Peyer's patch (tissue), 4 donors: ENCODE results near the gene GALK2. TPM values are rescaled to one million over a fixed set of nuclear protein-coding genes. Genes with fewer than 3 reads are reported as not detected.

ENCODE experiments used
- DNase-seq, 3 donors: peaks; one replicate each; pipeline ENCODE4 v3.0.0-alpha.2; 2017 to 2019
- H3K27ac ChIP-seq, 4 donors: fragments of 200-600 bp; sonication (generic); one replicate each; pipeline ENCODE4 v1.5.1; 2016 to 2019
- H3K27me3 ChIP-seq, 2 donors: fragments of 200-600 bp; sonication (generic); one replicate each; pipeline ENCODE4 v1.5.1; 2019
- H3K36me3 ChIP-seq, 3 donors: fragments of 200-600 bp; sonication (generic); one replicate each; pipeline ENCODE4 v1.5.1; 2016 to 2019
- H3K4me1 ChIP-seq, 4 donors: fragments of 200-600 bp; sonication (generic); one replicate each; pipeline ENCODE4 v1.5.1; 2016 to 2019
- H3K4me3 ChIP-seq, 4 donors: fragments of 200-600 bp; sonication (generic); 1 replicate in 3 of 4; 2 replicates in 1 of 4; pipeline ENCODE4 v1.5.1; 2016 to 2019; ENCODE audit warnings: mild to moderate bottlenecking in 1 of 4
- H3K9me3 ChIP-seq, 4 donors: fragments of 200-600 bp; sonication (generic); one replicate each; pipeline ENCODE4 v1.5.1; 2016 to 2019; ENCODE audit warnings: mild to moderate bottlenecking in 1 of 4
- CTCF ChIP-seq, 6 experiments: fragments of 450-650 bp in 4 of 6; fragments of 200-600 bp in 2 of 6; sonication (generic) in 1 of 6; IDR thresholded peaks; one replicate each; pipeline ENCODE4 v1.5.1; 2017 to 2019; ENCODE audit warnings: antibody characterized with exemption in 6 of 6, mild to moderate bottlenecking in 3 of 6, moderate library complexity in 1 of 6
- POLR2A ChIP-seq, 2 donors: fragments of 450-650 bp; IDR thresholded peaks; one replicate each; pipeline ENCODE4 v1.5.1; 2017; ENCODE audit warnings: antibody characterized with exemption in 2 of 2, mild to moderate bottlenecking in 2 of 2, moderate library complexity in 2 of 2
- total RNA-seq, 4 donors: library from RNA; depleted of rRNA; stranded (reverse); fragments of >200 nt; gene quantifications; one replicate each; pipeline ENCODE4 v1.1.0, GENCODE V29; 2016

Gene GALK2
- total RNA-seq, 4 donors from 2014 or later: 33.4 to 61.9 (median 44.3) TPM

- Histone ChIP-seq H3K36me3 (peaks cover 0 to 38% (median 0%) of the 10 kb centered on the region in 3 donors), H3K4me1 (peaks cover 0 to 3% (median 0%) of the 10 kb centered on the region in 4 donors), H3K4me3 (no peak overlapping the region), H3K9me3 (no peaks in the 10 kb centered on the region), H3K27ac (no peak overlapping the region), H3K27me3 (no peaks in the 10 kb centered on the region)
- DNase-seq: peak in 1 of 3 donors; percentile 53
- TF ChIP-seq POLR2A (IDR thresholded peaks at IDR 0.05) (no peak), CTCF (IDR thresholded peaks at IDR 0.05) (peak in 5 of 6 experiments; percentile 43 to 67 (median 56))
These were observed 24.1 kb upstream of the GALK2 start for GRCh38 chr15:49145651-49146609.

GRCh38 chr15:49148298-49148697 lies 21.7 kb upstream of the GALK2 start:
- Histone ChIP-seq H3K36me3 (peaks cover 0 to 15% (median 0%) of the 10 kb centered on the region in 3 donors), H3K27me3 (no peaks in the 10 kb centered on the region), H3K9me3 (no peaks in the 10 kb centered on the region), H3K4me1 (peaks cover 0 to 11% (median 0%) of the 10 kb centered on the region in 4 donors), H3K4me3 (no peak overlapping the region), H3K27ac (no peak overlapping the region)
- TF ChIP-seq CTCF (IDR thresholded peaks at IDR 0.05) (no peak), POLR2A (IDR thresholded peaks at IDR 0.05) (no peak)
- no peak for DNase-seq

- no peak for DNase-seq
- H3K4me3 ChIP-seq: no peak overlapping the region
- H3K36me3 ChIP-seq: peaks cover 0 to 10% (median 0%) of the 10 kb centered on the region in 3 donors
- TF ChIP-seq CTCF (IDR thresholded peaks at IDR 0.05) (no peak), POLR2A (IDR thresholded peaks at IDR 0.05) (no peak)
- H3K27ac ChIP-seq: no peak overlapping the region
- no peaks in the 10 kb centered on the region for H3K9me3 ChIP-seq
- no peaks in the 10 kb centered on the region for H3K27me3 ChIP-seq
- peaks cover 0 to 16% (median 0%) of the 10 kb centered on the region in 4 donors for H3K4me1 ChIP-seq
These were observed 21.3 kb upstream of the GALK2 start for GRCh38 chr15:49148727-49149126.

GRCh38 chr15:49151831-49152230 lies 18.2 kb upstream of the GALK2 start:
- Histone ChIP-seq H3K27ac (no peak overlapping the region), H3K27me3 (no peaks in the 10 kb centered on the region), H3K4me1 (peaks cover 0 to 25% (median 0%) of the 10 kb centered on the region in 4 donors), H3K4me3 (no peak overlapping the region), H3K36me3 (no peaks in the 10 kb centered on the region), H3K9me3 (no peaks in the 10 kb centered on the region)
- TF ChIP-seq CTCF (IDR thresholded peaks at IDR 0.05): no peak
- TF ChIP-seq POLR2A (IDR thresholded peaks at IDR 0.05): no peak
- no peak for DNase-seq

GRCh38 chr15:49152552-49153312 lies 17.3 kb upstream of the GALK2 start:
- Histone ChIP-seq H3K36me3 (no peaks in the 10 kb centered on the region), H3K27me3 (no peaks in the 10 kb centered on the region), H3K9me3 (no peaks in the 10 kb centered on the region), H3K4me1 (peaks cover 0 to 34% (median 0%) of the 10 kb centered on the region in 4 donors), H3K27ac (no peak overlapping the region), H3K4me3 (no peak overlapping the region)
- DNase-seq: no peak
- no peak for TF ChIP-seq CTCF (IDR thresholded peaks at IDR 0.05)
- no peak for TF ChIP-seq POLR2A (IDR thresholded peaks at IDR 0.05)
